ENCODE results near the gene NCKAP5.
"Not testable (repeated sequence)": the region's sequence is repeated elsewhere in the genome, so short reads cannot be mapped to it uniquely, and the experiment has no call there.

Gene NCKAP5

GRCh38 chr2:132824716-132825115 is 743.5 kb downstream of the NCKAP5 start:
- DNase-seq, result no peak

DNA sequence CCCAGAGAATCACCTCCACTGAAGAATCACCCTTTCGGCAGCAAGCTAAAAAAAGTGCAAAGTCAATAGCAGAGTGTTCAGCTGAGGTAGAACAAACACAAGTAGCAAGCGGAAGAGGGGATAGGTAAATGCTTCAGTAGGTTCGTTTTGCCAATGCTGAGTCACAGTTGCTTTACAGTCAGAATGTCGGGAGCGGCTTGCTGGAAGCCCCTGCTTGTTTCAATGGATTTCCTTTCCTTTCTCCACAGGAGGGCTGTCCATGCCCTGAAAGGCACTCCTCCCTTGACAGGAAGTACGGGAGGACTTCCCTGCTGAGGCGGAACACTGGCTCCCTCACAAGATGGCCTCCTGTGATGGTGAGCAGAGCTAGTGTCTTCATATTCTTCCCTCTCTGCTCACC is 752.0 kb downstream of the NCKAP5 start:
- DNase-seq, result no peak

- DNase-seq, result no peak
Observed at GRCh38 chr2:132815516-132815915, 752.7 kb downstream of the NCKAP5 start.

- DNase-seq, result no peak
Observed at GRCh38 chr2:132814651-132815050, 753.6 kb downstream of the NCKAP5 start.

DNA sequence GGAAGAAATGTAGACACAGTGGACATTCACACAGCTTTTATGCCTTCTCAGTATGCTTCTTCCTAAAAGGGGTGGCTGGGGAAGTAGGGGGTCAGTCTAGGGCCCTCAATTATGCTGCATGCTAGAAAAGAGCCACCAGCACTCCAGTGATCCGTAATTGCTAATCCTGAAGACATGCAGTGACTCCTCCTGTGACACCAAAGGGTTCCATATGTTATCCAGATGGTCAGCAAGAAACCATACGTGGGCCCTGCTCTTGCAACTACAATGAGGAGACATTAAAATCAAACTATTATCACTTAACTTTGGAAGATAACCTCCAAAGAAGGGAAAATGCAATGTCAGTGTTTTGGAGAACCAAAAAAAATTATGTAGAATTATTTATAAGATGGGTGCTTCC is 754.8 kb downstream of the NCKAP5 start:
- no peak for DNase-seq

DNA sequence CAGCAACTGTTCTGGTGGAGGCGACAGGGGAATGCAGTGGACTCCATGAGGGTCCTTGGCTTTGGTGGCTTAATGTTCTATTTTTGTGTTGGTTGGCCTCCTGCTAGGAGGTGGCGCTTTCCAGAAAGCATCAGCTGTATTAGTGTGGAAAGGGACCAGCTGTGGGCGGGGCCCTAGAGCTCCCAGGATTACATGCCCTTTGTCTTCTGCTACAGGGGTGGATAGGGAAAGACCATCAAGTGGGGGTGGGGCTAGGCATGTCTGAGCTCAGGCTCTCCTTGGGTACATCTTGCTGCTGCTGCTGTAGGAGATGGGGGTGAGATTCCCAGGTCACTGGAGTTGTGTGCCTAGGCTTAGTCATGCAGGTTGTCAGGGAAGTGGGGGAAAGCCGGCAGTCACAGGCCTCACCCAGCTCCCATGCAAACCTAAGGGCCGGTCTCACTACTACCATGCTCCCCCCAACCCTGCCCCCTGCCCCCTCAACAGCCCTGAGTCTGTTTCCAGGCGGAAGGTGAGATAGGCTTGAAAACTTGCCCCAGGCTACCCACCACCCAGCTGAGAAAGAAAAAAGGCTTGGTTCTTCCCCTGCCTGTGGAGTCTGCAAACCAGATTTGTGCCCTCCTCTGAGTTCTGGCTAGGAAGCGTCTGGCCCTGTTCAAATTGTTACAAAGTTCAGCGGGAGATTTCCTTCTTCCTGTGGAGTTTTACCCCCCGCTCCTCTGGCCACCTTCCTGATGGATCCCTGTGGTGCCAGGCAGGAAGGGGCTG is 756.9 kb downstream of the NCKAP5 start:
- DNase-seq, result no peak

GRCh38 chr2:132809962-132810361 is 758.3 kb downstream of the NCKAP5 start:
- DNase-seq, result not testable (repeated sequence)

DNA sequence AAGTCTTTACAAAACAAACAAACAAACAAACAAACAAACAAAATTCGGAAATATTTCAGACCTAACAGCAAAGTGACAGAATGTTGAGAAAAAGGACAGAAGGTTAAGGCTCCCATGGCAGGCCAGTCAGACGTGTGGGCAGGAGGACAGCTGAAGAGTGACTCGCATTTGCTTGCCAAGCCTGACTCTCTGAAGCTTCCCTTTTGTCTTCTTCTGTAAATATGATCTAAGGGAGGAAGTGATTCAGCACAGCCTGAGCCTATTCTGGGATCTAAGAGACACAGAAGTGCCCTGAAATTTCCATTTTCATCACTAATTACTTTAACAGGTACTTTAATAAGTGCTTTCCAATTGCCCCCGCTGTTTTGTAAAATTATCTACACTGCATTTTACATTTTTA is 764.2 kb downstream of the NCKAP5 start:
- DNase-seq, result no peak

DNA sequence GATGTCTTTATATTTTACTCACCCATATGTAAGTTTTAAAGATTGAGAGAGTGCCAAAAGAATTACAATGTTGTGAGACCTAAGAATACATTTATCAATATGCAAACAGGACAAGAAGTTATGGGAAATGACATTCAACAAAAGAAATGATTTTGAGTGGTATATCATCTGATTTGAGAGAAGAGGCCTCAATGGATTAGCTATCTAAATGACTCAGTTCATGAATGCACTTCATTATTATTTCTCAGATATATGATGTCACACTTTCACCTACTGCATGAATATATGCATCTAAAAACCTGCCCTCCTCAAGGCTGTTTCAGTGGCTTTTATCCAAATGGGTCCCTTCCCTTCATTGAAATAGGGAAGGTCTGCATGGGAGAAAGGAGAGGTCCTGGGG is 769.9 kb downstream of the NCKAP5 start:
- no peak for DNase-seq

DNA sequence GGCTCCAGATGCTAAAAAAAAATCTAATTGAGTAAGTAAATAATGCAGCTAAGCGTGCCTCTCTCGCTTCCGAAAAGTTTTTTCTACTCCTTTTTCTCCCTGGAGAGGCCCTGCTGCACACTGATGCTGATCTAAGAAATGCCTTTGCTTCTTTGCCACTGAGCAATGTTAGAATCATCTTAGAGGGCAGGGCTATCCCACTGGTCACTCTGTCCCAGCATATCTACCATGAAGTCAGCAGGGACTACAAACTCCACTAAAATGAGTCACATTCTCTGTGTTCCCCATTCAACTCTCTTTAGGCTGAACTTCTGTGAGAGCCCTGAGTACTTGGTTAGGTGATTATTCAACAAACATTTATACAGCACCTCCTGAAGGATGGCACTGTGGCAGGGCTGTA is 770.7 kb downstream of the NCKAP5 start:
- DNase-seq, result no peak

DNA sequence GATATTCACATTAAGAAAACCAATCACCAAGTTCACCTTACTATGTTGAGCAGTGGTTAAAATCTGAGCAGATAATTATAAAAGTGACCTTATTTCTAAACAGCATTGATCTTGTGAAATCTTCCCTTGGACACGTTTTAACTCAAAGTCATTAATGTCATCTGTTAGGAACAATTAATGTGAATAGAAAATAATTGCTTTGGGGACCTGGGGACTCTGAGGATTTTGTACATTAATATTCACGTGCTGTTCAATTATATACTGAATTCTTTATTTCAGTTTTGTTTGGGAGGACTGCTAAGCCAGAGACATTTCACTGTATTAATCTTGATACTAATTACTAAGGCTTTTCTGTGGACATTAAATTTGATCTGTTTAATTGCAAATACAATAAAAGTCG is 771.2 kb downstream of the NCKAP5 start:
- no peak for DNase-seq

GRCh38 chr2:132795220-132795619 is 773.0 kb downstream of the NCKAP5 start:
- no peak for DNase-seq

DNA sequence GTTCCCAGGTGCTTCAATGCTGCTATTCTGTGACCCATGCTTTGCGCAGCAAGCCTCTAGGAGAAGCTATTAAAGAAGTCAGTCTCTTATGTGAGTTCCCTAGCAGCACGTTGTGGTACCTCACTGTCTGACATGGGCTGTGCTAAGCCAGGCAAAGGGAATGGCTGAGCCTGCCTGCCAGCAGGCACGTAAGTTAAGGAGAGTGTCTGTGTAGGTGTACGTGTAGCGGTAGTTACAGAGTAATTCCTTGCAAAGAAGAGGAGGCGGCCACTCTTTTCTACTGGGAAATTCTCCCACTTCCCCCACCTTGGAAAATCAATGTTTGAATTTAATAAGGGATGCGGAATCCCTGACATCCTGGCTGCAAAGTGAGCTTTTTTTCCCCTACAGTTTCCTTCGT is 774.7 kb downstream of the NCKAP5 start:
- no peak for DNase-seq

GRCh38 chr2:132790207-132790785 is 778.0 kb downstream of the NCKAP5 start:
- DNase-seq, result no peak

DNA sequence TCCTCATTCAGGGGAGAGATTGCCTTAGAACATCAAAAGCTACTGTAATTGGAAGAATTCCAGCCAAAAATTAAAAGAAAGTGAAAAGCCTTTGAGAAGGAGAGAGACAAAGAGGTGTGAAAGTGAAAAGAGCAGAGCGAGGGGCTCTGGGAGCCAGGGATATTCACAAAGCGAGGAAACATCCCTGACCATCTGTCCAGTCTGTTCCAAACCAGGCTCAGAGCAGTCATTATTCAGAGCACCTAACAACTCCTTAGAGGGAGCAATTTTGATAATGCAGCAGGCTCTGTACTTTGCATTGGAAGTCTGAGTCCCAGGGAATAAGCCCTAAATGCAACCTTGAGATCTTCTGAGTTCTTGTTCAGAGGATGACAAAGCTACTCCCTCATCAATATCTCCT is 779.2 kb downstream of the NCKAP5 start:
- DNase-seq, result no peak

DNA sequence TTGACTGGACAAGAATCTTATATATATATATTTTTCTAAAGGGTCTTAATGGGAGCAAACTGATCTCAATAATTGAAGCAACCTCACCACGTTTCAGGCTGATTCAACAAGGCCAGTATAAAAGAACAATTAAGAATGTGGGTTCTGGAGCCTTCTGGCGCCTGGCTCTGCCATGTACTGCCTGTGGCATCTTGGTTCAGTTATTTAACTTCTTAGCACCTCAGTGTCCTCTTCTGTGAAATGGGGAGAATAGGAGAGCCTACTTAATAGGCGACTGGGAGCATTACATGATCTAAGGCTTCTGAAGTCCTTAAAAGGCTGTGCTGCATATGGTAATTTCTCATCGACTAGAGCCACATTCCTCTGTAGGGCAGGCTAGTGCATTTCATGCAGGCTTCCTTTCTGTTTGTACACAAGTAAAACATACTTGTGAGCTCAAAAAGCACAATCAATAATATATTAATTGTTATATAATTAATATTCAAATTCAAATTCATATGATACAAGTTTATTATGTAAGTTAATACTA is 779.9 kb downstream of the NCKAP5 start:
- no peak for DNase-seq

DNA sequence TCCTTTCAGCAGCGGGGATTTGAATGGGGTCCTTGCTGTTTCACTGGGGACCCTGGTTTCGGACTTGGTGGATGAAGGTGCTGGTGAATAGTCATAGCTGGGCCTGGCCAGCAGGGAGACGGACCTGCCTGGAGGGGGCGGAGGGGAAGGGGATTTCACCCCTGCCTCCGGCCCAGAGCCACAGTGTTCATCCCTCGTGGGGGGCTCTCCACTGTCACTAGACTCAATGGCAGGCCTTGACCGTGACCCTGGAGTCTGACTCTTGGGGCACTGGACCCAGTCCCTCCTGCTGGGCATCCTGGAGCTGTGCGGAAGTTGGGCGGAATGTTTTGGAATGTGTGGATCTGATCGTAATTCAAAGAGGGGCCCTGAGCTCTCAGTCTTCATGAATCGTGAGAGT is 784.4 kb downstream of the NCKAP5 start:
- DNase-seq, result no peak

GRCh38 chr2:132782176-132782783 is 786.0 kb downstream of the NCKAP5 start:
- no peak for DNase-seq

- DNase-seq, result no peak
Observed at GRCh38 chr2:132780651-132781050, 787.6 kb downstream of the NCKAP5 start.

DNA sequence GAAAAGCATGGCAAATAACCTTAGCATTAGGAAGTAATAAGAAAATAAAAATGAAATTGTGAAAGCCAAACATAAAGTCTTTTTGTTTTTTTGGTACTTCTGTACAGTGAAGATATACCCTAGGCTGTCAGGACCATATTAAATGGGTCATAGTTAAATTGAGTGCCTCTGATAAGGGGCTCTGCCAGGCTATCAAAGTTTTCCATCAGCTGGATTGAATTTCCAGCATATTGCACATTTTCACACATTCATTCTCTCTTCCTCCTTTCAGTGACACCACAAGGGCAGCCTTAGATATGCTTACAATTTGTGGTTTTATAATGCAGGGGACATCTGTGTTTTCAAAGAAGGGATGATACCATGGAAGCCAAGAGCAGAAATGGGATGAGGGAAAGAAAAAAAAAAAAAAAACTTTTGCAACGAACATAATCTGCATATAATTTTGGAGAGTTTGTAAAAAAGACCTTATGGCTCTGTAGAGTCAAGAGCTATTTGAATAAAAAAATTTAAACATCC is 789.0 kb downstream of the NCKAP5 start:
- DNase-seq, result no peak

- DNase-seq, result no peak
Observed at GRCh38 chr2:132776287-132776686, 792.0 kb downstream of the NCKAP5 start.

DNA sequence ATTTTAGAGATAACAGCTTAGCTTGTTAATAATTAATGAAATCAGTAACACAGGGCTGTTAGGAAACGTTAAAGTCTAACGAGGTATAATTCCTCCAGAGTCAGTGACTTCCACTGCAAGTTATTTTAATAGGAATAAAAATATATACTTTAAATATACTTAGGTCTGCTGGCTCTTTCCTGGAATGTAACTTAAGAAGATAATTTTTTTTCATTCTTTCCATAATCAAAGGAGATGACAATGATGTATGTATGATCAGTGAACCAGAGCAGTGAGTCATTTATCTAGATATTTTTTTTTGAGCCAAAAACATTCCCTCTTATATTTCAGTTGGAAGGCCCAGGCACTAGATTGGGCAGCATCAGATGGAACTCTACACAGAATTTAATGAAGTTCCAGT is 794.1 kb downstream of the NCKAP5 start:
- DNase-seq, result no peak

GRCh38 chr2:132773331-132773730 is 794.9 kb downstream of the NCKAP5 start:
- DNase-seq, result no peak

DNA sequence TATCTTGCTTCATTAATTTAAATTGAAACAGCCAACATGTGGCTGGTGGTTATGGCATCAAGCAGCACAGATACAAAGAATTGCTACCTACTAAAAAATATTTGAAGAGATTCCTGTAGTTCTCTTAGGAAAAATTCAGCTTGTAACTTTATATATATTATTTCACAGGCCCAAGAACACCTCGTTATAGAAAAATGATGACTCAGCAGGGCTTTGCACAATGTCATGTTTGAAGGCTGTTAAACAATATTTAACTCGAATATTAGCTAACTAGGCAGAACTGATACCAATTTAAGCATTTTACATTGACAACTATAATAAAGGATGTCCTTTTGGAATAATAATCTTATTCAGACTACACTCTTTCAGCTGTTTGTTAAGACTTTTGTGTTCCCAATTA is 795.9 kb downstream of the NCKAP5 start:
- DNase-seq, result no peak
